CD14-positive monocyte (primary cell): Measurements from ENCODE around the gene NBPF20. TPM values are rescaled to one million over a fixed set of nuclear protein-coding genes. Genes with fewer than 3 reads are reported as not detected.
"Not testable (repeated sequence)": the region's sequence is repeated elsewhere in the genome, so short reads cannot be mapped to it uniquely, and the experiment has no call there.

Experiments used
- DNase-seq, 3 donors: peaks; one replicate each; pipeline ENCODE4 v3.0.0-alpha.2; 2011 to 2022
- H2AFZ ChIP-seq: 2 replicates; pipeline ENCODE4 v1.6.0; 2012; ENCODE audit warnings: mild to moderate bottlenecking, low read depth, low read length, inconsistent platforms; ENCODE audit not compliant: insufficient read depth, poor library complexity, severe bottlenecking
- H3K27ac ChIP-seq, 2 donors: 1 replicate in 1 of 2; 2 replicates in 1 of 2; pipeline ENCODE4 v1.5.1; 2012 to 2013; ENCODE audit warnings: low read length in 2 of 2, control low read depth in 1 of 2, inconsistent platforms in 1 of 2, low read depth in 1 of 2, mild to moderate bottlenecking in 1 of 2
- H3K27me3 ChIP-seq, 2 donors: one replicate each; pipeline versions ENCODE4 v1.6.0 to v1.6.1; 2011 to 2013; ENCODE audit warnings: low read length in 2 of 2; ENCODE audit not compliant: control insufficient read depth in 2 of 2, insufficient read depth in 2 of 2
- H3K36me3 ChIP-seq, 2 donors: replicated peaks in 1 of 2; 1 replicate in 1 of 2; 2 replicates in 1 of 2; pipeline versions ENCODE4 v1.5.1 to v1.6.1; 2012 to 2013; ENCODE audit warnings: low read length in 2 of 2, control low read depth in 1 of 2, inconsistent platforms in 1 of 2, mild to moderate bottlenecking in 1 of 2; ENCODE audit not compliant: insufficient read depth in 2 of 2, control insufficient read depth in 1 of 2
- H3K4me1 ChIP-seq, 2 donors: 1 replicate in 1 of 2; 2 replicates in 1 of 2; pipeline versions ENCODE4 v1.5.1 to v1.6.1; 2012 to 2013; ENCODE audit warnings: low read length in 2 of 2, control low read depth in 1 of 2, inconsistent platforms in 1 of 2, mild to moderate bottlenecking in 1 of 2, moderate library complexity in 1 of 2; ENCODE audit not compliant: insufficient read depth in 2 of 2, control insufficient read depth in 1 of 2
- H3K4me2 ChIP-seq: replicated peaks from 2 replicates; pipeline ENCODE3; 2012; ENCODE audit warnings: low read length, moderate library complexity, mild to moderate bottlenecking; ENCODE audit not compliant: poor library complexity, severe bottlenecking; ENCODE audit errors: extremely low read depth
- H3K4me3 ChIP-seq, 3 experiments: fragments of 200-600 bp in 1 of 3; sonication (generic) in 1 of 3; replicated peaks in 1 of 3; 1 replicate in 2 of 3; 2 replicates in 1 of 3; pipeline ENCODE4 v1.5.1; 2011 to 2013; ENCODE audit warnings: low read length in 3 of 3, mild to moderate bottlenecking in 3 of 3, control low read depth in 2 of 3, low read depth in 2 of 3, inconsistent platforms in 1 of 3, moderate library complexity in 1 of 3
- H3K79me2 ChIP-seq: 2 replicates; pipeline ENCODE4 v1.6.0; 2012; ENCODE audit warnings: mild to moderate bottlenecking, control low read depth, inconsistent platforms, low read length, moderate library complexity; ENCODE audit not compliant: insufficient read depth
- H3K9ac ChIP-seq: 2 replicates; pipeline ENCODE4 v1.6.0; 2017; ENCODE audit warnings: low read length, mild to moderate bottlenecking; ENCODE audit not compliant: insufficient read depth, poor library complexity, severe bottlenecking
- H3K9me3 ChIP-seq, 2 donors: replicated peaks in 1 of 2; 1 replicate in 1 of 2; 2 replicates in 1 of 2; pipeline versions ENCODE4 v1.5.1 to v1.6.1; 2012 to 2013; ENCODE audit warnings: low read length in 2 of 2, control low read depth in 1 of 2; ENCODE audit not compliant: control insufficient read depth in 1 of 2, insufficient read depth in 1 of 2
- H4K20me1 ChIP-seq: 2 replicates; pipeline ENCODE4 v1.6.0; 2012; ENCODE audit warnings: mild to moderate bottlenecking, low read length, control low read depth, moderate library complexity; ENCODE audit not compliant: insufficient read depth
- H3K27ac Mint-ChIP-seq, 7 donors: one replicate each; pipeline ENCODE4 v1.8.0; 2020; ENCODE audit warnings: mild to moderate bottlenecking in 7 of 7, mixed read lengths in 7 of 7, moderate library complexity in 6 of 7, inconsistent platforms in 2 of 7
- H3K27me3 Mint-ChIP-seq, 3 donors: one replicate each; pipeline ENCODE4 v1.8.0; 2021 to 2022; ENCODE audit warnings: low read depth in 3 of 3, mild to moderate bottlenecking in 3 of 3, mixed read lengths in 3 of 3, moderate library complexity in 3 of 3, inconsistent platforms in 1 of 3
- H3K36me3 Mint-ChIP-seq, 2 donors: one replicate each; pipeline ENCODE4 v1.8.0; 2020; ENCODE audit warnings: mixed read lengths in 2 of 2, inconsistent platforms in 1 of 2, mild to moderate bottlenecking in 1 of 2
- H3K4me1 Mint-ChIP-seq: one replicate; pipeline ENCODE4 v1.8.0; 2020; ENCODE audit warnings: mild to moderate bottlenecking, mixed read lengths
- H3K4me3 Mint-ChIP-seq, 2 donors: one replicate each; pipeline ENCODE4 v1.8.0; 2020; ENCODE audit warnings: mild to moderate bottlenecking in 2 of 2, mixed read lengths in 2 of 2, moderate library complexity in 1 of 2
- H3K9me3 Mint-ChIP-seq, 7 donors: one replicate each; pipeline ENCODE4 v1.8.0; 2020 to 2022; ENCODE audit warnings: mixed read lengths in 7 of 7, mild to moderate bottlenecking in 6 of 7, moderate library complexity in 6 of 7, inconsistent platforms in 2 of 7
- WGBS: methylation state at CpG from one replicate; pipeline ENCODE4 v1.1.5; 2013; ENCODE audit warnings: missing lambda C conversion rate; ENCODE audit not compliant: insufficient coverage; 5-methylcytosine and 5-hydroxymethylcytosine counted together
- intact Hi-C, 2 donors: fragments of 100-400 bp; cut with micrococcal nuclease; formaldehyde crosslinking; loops; one replicate each; pipeline versions ENCODE4 v1.15.0 to v1.15.1; 2023
- polyA plus RNA-seq, 3 donors: library from polyadenylated mRNA; depleted of rRNA in 1 of 3; unstranded in 2 of 3; stranded (reverse) in 1 of 3; fragments of 300-500 nt in 2 of 3; fragments of >200 nt in 1 of 3; fragmentation: Illumina TruSeq in 2 of 3; gene quantifications; 1 replicate in 2 of 3; 2 replicates in 1 of 3; pipeline ENCODE4 v1.2.3, GENCODE V29; 2012 to 2021
- small RNA-seq: library from RNA; depleted of rRNA; stranded (forward); fragments of <200 nt; gene quantifications from one replicate; pipeline ENCODE3, GENCODE V24; 2012; ENCODE audit warnings: low read depth; ENCODE audit not compliant: insufficient read length

The NBPF20 gene
- polyA plus RNA-seq, 3 donors, result 0.76 TPM; not detected in 2

DNA sequence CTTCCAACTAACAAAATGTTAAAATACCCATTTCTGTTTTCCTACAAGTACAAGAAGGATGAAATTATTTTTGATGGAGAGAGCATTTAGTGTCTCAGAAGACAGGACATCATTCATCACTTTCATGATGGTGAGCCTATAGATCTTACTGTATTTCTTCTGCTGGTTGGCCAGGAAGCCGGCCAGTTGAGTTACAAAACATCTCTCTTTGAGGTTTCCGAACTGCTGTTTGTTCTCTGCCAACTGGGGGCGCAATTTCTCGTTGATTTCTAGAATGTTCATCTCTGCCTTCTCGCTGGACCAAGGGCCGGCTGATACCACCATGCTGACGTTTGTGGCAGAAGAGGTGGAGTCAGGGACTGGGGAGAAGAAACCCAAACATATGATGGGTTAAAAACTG, 20.5 kb downstream of the NBPF20 start:
- H3K36me3 ChIP-seq, H3K27ac ChIP-seq, H3K27ac Mint-ChIP-seq, H3K27me3 Mint-ChIP-seq, H3K9me3 Mint-ChIP-seq, H4K20me1 ChIP-seq, H3K4me3 Mint-ChIP-seq, intact Hi-C loops, H3K79me2 ChIP-seq, H3K4me3 ChIP-seq, H3K36me3 Mint-ChIP-seq, H3K4me1 Mint-ChIP-seq, DNase-seq, H3K9ac ChIP-seq, H2AFZ ChIP-seq, H3K4me2 ChIP-seq, H3K9me3 ChIP-seq, H3K27me3 ChIP-seq, H3K4me1 ChIP-seq: not testable (repeated sequence)
- no CpG with 5 or more reads among the region's 7 CpGs for WGBS

GRCh38 chr1:145400701-145401100, 24.7 kb downstream of the NBPF20 start:
- H3K36me3 Mint-ChIP-seq, H3K36me3 ChIP-seq, intact Hi-C loops, DNase-seq, H3K9me3 ChIP-seq, H3K79me2 ChIP-seq, H3K4me1 Mint-ChIP-seq, H3K4me3 ChIP-seq, H2AFZ ChIP-seq, H3K27ac Mint-ChIP-seq, H3K4me2 ChIP-seq, H3K27ac ChIP-seq, H3K4me3 Mint-ChIP-seq, H3K9me3 Mint-ChIP-seq, H3K27me3 ChIP-seq, H4K20me1 ChIP-seq, H3K27me3 Mint-ChIP-seq, H3K9ac ChIP-seq, H3K4me1 ChIP-seq: not testable (repeated sequence)
- WGBS, result 100% methylated on average over 3 of the region's 6 CpGs

Small RNA genes lying within 50 kb of the gene (small RNA-seq; reads per million reads assigned to genes)
- 103 reads per million, percentile 96 among the genes with 10 or more reads in this experiment for gene RF00003

Other genes starting within 250 kb of the NBPF20 start
- gene PPIAL4D, start 183.4 kb downstream of the NBPF20 start, polyA plus RNA-seq, result not detected
- gene GPR89A, start 182.4 kb upstream of the NBPF20 start, polyA plus RNA-seq, result 1 to 10 TPM; 7.2 to 8.1 (median 8.1) TPM